C4-2B (cell line): Measurements from ENCODE around the gene PRRT2.

Source experiments
- ZFX ChIP-seq: fragments of 450-650 bp; IDR thresholded peaks from 2 replicates; pipeline ENCODE4 v1.6.1; 2017
- TF ChIP-seq, protein P1 (sequence below): fragments of 450-650 bp; conservative IDR thresholded peaks from 2 replicates; pipeline ENCODE4 v1.5.1; 2017; ENCODE audit warnings: mild to moderate bottlenecking

DNA sequence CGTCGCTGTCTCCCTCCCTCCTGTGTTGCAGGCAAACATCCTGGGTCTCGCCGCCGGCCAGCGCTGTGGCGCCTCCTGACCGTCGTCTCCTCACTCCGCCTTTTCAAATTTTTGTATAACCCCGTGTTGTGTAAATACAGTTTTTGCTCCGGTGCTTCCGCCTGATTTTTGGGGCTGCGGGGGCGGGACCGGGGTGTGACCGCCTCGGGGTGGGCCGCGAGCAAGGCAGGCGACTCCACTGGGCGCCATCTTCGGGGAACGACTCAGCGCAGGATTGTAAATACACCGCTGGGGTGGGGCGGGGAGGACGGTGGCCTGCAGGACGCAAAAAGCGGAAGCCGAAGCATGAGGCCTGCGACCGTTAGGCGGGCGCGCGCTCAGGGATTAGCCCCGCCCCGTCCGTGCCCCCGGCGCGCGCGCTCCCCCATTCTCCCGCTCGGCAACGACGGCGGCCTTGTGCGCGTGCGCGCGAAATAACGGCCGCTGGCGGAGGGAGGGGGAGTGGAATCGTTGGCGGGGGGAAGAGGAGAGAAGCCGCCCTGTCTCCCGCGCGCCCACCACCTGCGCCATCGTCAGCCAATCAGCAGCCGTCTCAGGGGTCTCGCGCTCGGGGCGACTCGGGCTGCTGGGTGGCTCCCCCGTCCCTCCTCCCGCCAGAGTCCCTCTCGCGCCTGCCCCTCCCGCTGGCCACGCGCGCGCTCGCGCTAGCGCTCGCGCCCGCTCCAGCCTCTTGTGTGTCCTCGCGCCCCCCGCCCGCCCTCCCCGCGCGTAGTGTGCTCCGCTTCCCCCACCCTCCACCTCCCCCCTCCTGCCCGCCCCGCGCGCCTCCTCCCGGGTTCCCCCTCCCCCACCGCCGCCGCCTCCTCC is 6.5 kb upstream of the PRRT2 start:
- TF ChIP-seq, protein P1, sequence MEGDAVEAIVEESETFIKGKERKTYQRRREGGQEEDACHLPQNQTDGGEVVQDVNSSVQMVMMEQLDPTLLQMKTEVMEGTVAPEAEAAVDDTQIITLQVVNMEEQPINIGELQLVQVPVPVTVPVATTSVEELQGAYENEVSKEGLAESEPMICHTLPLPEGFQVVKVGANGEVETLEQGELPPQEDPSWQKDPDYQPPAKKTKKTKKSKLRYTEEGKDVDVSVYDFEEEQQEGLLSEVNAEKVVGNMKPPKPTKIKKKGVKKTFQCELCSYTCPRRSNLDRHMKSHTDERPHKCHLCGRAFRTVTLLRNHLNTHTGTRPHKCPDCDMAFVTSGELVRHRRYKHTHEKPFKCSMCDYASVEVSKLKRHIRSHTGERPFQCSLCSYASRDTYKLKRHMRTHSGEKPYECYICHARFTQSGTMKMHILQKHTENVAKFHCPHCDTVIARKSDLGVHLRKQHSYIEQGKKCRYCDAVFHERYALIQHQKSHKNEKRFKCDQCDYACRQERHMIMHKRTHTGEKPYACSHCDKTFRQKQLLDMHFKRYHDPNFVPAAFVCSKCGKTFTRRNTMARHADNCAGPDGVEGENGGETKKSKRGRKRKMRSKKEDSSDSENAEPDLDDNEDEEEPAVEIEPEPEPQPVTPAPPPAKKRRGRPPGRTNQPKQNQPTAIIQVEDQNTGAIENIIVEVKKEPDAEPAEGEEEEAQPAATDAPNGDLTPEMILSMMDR, result no peak
- no peak for TF ChIP-seq ZFX
